Mesenchymal stem cell (in vitro differentiated cells and primary cell): ENCODE data around the gene ATRNL1.

Experiments used
- DNase-seq: peaks from one replicate; pipeline ENCODE4 v3.0.0-alpha.2; 2013
- H2AFZ ChIP-seq: one replicate; pipeline ENCODE4 v1.6.1; 2013; ENCODE audit warnings: low read depth, mild to moderate bottlenecking, control low read depth, inconsistent platforms, low read length, moderate library complexity
- H2AK5ac ChIP-seq: 2 replicates; pipeline ENCODE4 v1.6.1; 2013; ENCODE audit warnings: low read length, moderate library complexity, mild to moderate bottlenecking, inconsistent platforms; ENCODE audit not compliant: severe bottlenecking
- H2BK120ac ChIP-seq: one replicate; pipeline ENCODE4 v1.6.1; 2013; ENCODE audit warnings: low read depth, mild to moderate bottlenecking, inconsistent platforms, low read length, moderate library complexity
- H2BK12ac ChIP-seq, 2 experiments: one replicate each; pipeline ENCODE4 v1.6.1; 2013; ENCODE audit warnings: inconsistent platforms in 2 of 2, low read length in 2 of 2, mild to moderate bottlenecking in 2 of 2, moderate library complexity in 2 of 2, control low read depth in 1 of 2
- H2BK15ac ChIP-seq: one replicate; pipeline ENCODE4 v1.6.1; 2013; ENCODE audit warnings: mild to moderate bottlenecking, low read depth, inconsistent platforms; ENCODE audit not compliant: poor library complexity, severe bottlenecking
- H2BK5ac ChIP-seq: 2 replicates; pipeline ENCODE4 v1.6.1; 2013; ENCODE audit warnings: low read depth, mild to moderate bottlenecking, low read length, control low read depth, inconsistent platforms; ENCODE audit not compliant: poor library complexity, severe bottlenecking
- H3K14ac ChIP-seq, 2 experiments: one replicate each; pipeline ENCODE4 v1.6.1; 2013; ENCODE audit warnings: inconsistent platforms in 2 of 2, low read length in 2 of 2, control low read depth in 1 of 2, mild to moderate bottlenecking in 1 of 2, moderate library complexity in 1 of 2
- H3K18ac ChIP-seq, 2 experiments: one replicate each; pipeline ENCODE4 v1.6.1; 2013; ENCODE audit warnings: inconsistent platforms in 2 of 2, low read length in 2 of 2, control low read depth in 1 of 2, low read depth in 1 of 2, mild to moderate bottlenecking in 1 of 2
- H3K23ac ChIP-seq, 2 experiments: one replicate each; pipeline ENCODE4 v1.6.1; 2013; ENCODE audit warnings: inconsistent platforms in 2 of 2, low read length in 2 of 2, mild to moderate bottlenecking in 2 of 2, moderate library complexity in 2 of 2, control low read depth in 1 of 2
- H3K27ac ChIP-seq: 2 replicates; pipeline ENCODE4 v1.5.1; 2013; ENCODE audit warnings: mild to moderate bottlenecking, moderate library complexity, low read length, control low read depth, inconsistent platforms; ENCODE audit not compliant: poor library complexity, severe bottlenecking
- H3K27me3 ChIP-seq, 2 experiments: 2 replicates each; pipeline versions ENCODE4 v1.6.1 to v1.7.0; 2013; ENCODE audit warnings: low read length in 2 of 2, mild to moderate bottlenecking in 2 of 2, moderate library complexity in 2 of 2, control low read depth in 1 of 2, inconsistent platforms in 1 of 2; ENCODE audit not compliant: control insufficient read depth in 1 of 2, insufficient read depth in 1 of 2
- H3K36me3 ChIP-seq, 2 experiments: 2 replicates each; pipeline versions ENCODE4 v1.6.1 to v1.7.0; 2013; ENCODE audit warnings: low read length in 2 of 2, control low read depth in 1 of 2, inconsistent platforms in 1 of 2, low read depth in 1 of 2, mild to moderate bottlenecking in 1 of 2; ENCODE audit not compliant: insufficient read depth in 2 of 2, control insufficient read depth in 1 of 2
- H3K4ac ChIP-seq, 2 experiments: one replicate each; pipeline ENCODE4 v1.6.1; 2013; ENCODE audit warnings: inconsistent platforms in 2 of 2, low read length in 2 of 2, mild to moderate bottlenecking in 2 of 2, moderate library complexity in 2 of 2, control low read depth in 1 of 2, low read depth in 1 of 2
- H3K4me1 ChIP-seq: 2 replicates; pipeline ENCODE4 v1.6.1; 2013; ENCODE audit warnings: low read depth, low read length, control low read depth; ENCODE audit not compliant: control insufficient read depth, insufficient read depth
- H3K4me2 ChIP-seq: 2 replicates; pipeline ENCODE4 v1.6.1; 2013; ENCODE audit warnings: low read length, mild to moderate bottlenecking, inconsistent platforms; ENCODE audit not compliant: poor library complexity, severe bottlenecking
- H3K4me3 ChIP-seq, 2 experiments: 2 replicates each; pipeline versions ENCODE4 v1.5.1 to v1.7.0; 2013; ENCODE audit warnings: low read length in 2 of 2, mild to moderate bottlenecking in 2 of 2, control low read depth in 1 of 2, low read depth in 1 of 2; ENCODE audit not compliant: insufficient read depth in 1 of 2
- H3K79me1 ChIP-seq: replicated peaks from 2 replicates; pipeline ENCODE4 v1.6.1; 2013; ENCODE audit warnings: mild to moderate bottlenecking, control low read depth, low read length, inconsistent platforms; ENCODE audit not compliant: poor library complexity, severe bottlenecking
- H3K9ac ChIP-seq: 2 replicates; pipeline ENCODE4 v1.7.0; 2013; ENCODE audit warnings: mild to moderate bottlenecking, low read length, moderate library complexity
- H3K9me3 ChIP-seq: 2 replicates; pipeline ENCODE4 v1.7.0; 2013; ENCODE audit warnings: mild to moderate bottlenecking, low read length; ENCODE audit not compliant: control insufficient read depth
- H4K8ac ChIP-seq: one replicate; pipeline ENCODE4 v1.6.1; 2013; ENCODE audit warnings: inconsistent platforms, mild to moderate bottlenecking, low read length, moderate library complexity
- H4K91ac ChIP-seq: one replicate; pipeline ENCODE4 v1.6.1; 2013; ENCODE audit warnings: mild to moderate bottlenecking, low read length, inconsistent platforms
- WGBS: methylation state at CpG from one replicate; pipeline ENCODE4 v1.1.7; 2013; ENCODE audit warnings: mixed read lengths; 5-methylcytosine and 5-hydroxymethylcytosine counted together

The ATRNL1 gene

DNA sequence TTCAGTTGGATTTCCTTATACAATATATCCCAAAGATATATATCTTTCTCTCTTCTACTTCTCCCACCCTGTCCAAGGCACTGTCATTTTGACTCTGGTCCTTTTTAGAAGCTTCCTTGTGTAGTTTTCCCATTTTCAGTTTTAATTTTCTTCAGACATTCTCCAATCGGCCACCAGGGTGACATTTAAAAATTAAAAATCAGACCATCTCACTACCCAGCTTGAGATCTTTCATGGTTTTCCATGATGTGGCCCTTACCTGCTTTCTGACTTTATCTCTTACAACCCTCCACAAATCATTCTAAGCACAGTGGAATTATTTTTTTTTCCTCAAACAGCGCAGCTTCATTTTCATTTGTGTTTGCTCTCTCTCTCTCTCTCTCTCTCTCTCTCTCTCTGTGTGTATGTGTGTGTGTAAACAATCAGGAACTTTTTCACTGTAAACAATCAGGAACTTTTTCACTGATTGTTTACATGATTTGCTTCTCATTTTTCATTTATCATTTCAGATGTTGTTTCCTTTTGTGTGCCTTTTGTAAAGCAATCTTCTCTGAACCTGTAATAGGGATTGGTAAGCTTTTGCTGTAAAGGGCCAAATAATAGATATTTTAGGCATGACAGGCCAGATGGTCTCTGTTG, 348.9 kb downstream of the ATRNL1 start:
- Histone ChIP-seq H2BK120ac (no peak overlapping the region), H3K79me1 (no peaks in the 10 kb centered on the region), H3K14ac (no peak overlapping the region), H2BK12ac (no peak overlapping the region), H3K36me3 (no peaks in the 10 kb centered on the region), H3K4me3 (no peak overlapping the region), H3K27ac (no peak overlapping the region), H4K91ac (no peak overlapping the region), H3K4me2 (no peak overlapping the region), H2AK5ac (no peak overlapping the region), H3K9me3 (no peaks in the 10 kb centered on the region), H2BK5ac (no peak overlapping the region), H2AFZ (no peak overlapping the region), H3K18ac (no peak overlapping the region), H3K4ac (no peak overlapping the region), H3K27me3 (no peaks in the 10 kb centered on the region), H3K9ac (no peak overlapping the region), H3K23ac (no peak overlapping the region), H4K8ac (no peak overlapping the region), H3K4me1 (no peaks in the 10 kb centered on the region), H2BK15ac (no peak overlapping the region)
- 98% methylated on average over 1 of the region's 2 CpGs for WGBS
- peak; percentile 29 for DNase-seq

DNA sequence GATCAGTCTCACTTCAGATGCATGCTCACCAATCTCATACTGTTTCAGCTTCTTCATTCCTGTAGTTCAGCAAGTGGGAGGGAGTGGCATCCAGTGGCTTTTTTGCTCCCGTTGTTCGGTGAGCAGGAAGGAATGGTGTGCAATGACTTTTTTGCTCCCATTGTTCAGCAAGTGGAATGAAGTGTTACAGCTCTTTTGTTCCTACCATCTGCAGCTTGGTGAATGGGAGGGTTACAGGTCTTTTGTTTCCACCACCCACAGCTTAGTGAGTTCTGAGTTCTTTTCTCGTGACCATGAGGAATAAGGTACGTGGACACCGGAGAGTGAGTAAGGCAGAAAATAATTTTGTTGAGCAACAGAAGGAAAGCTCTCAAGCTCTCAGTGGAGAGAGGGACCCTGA, 363.6 kb downstream of the ATRNL1 start:
- DNase-seq = no peak
- H3K23ac ChIP-seq = no peak overlapping the region
- no peak overlapping the region for H3K9ac ChIP-seq
- H2AK5ac ChIP-seq = no peak overlapping the region
- no peak overlapping the region for H2BK5ac ChIP-seq
- no peak overlapping the region for H3K27ac ChIP-seq
- H3K27me3 ChIP-seq = no peaks in the 10 kb centered on the region
- no peak overlapping the region for H2BK12ac ChIP-seq
- no peak overlapping the region for H2BK15ac ChIP-seq
- H3K4ac ChIP-seq = no peak overlapping the region
- no peaks in the 10 kb centered on the region for H3K36me3 ChIP-seq
- no peak overlapping the region for H3K14ac ChIP-seq
- no peak overlapping the region for H4K91ac ChIP-seq
- H3K9me3 ChIP-seq = peaks cover 9% of the 10 kb centered on the region
- H3K4me2 ChIP-seq = no peak overlapping the region
- H2AFZ ChIP-seq = no peak overlapping the region
- H4K8ac ChIP-seq = no peak overlapping the region
- WGBS = 95% methylated on average over 5 of the region's 5 CpGs
- no peak overlapping the region for H3K18ac ChIP-seq
- H2BK120ac ChIP-seq = no peak overlapping the region
- no peaks in the 10 kb centered on the region for H3K4me1 ChIP-seq
- H3K79me1 ChIP-seq = no peaks in the 10 kb centered on the region
- no peak overlapping the region for H3K4me3 ChIP-seq

- no peak overlapping the region for H2AFZ ChIP-seq
- H3K9me3 ChIP-seq = peaks cover 3% of the 10 kb centered on the region
- no peak overlapping the region for H3K4me2 ChIP-seq
- H3K36me3 ChIP-seq = no peaks in the 10 kb centered on the region
- H2AK5ac ChIP-seq = no peak overlapping the region
- H3K4me3 ChIP-seq = no peak overlapping the region
- no peak overlapping the region for H3K18ac ChIP-seq
- H3K14ac ChIP-seq = no peak overlapping the region
- no peak overlapping the region for H2BK15ac ChIP-seq
- H2BK5ac ChIP-seq = no peak overlapping the region
- no peak for DNase-seq
- H2BK120ac ChIP-seq = no peak overlapping the region
- H3K9ac ChIP-seq = no peak overlapping the region
- H4K91ac ChIP-seq = no peak overlapping the region
- H3K27me3 ChIP-seq = no peaks in the 10 kb centered on the region
- no peak overlapping the region for H4K8ac ChIP-seq
- no peak overlapping the region for H3K4ac ChIP-seq
- H3K27ac ChIP-seq = no peak overlapping the region
- H3K23ac ChIP-seq = no peak overlapping the region
- no CpG with 5 or more reads among the region's 2 CpGs for whole genome bisulfite sequencing
- no peak overlapping the region for H2BK12ac ChIP-seq
- H3K4me1 ChIP-seq = no peaks in the 10 kb centered on the region
- H3K79me1 ChIP-seq = no peaks in the 10 kb centered on the region
Measured at GRCh38 chr10:115483294-115483693, 390.1 kb downstream of the ATRNL1 start.

- no peaks in the 10 kb centered on the region for H3K79me1 ChIP-seq
- peak overlapping the region in 1 of 2 experiments; percentile 28 for H3K14ac ChIP-seq
- no peak overlapping the region for H3K18ac ChIP-seq
- no peak overlapping the region for H3K4me2 ChIP-seq
- peaks cover 16% of the 10 kb centered on the region for H3K9me3 ChIP-seq
- no peak overlapping the region for H2BK12ac ChIP-seq
- H4K91ac ChIP-seq = no peak overlapping the region
- no peak overlapping the region for H3K23ac ChIP-seq
- no peak overlapping the region for H3K9ac ChIP-seq
- H2AK5ac ChIP-seq = no peak overlapping the region
- H3K36me3 ChIP-seq = peaks cover 0 to 7% of the 10 kb centered on the region in 2 experiments
- H4K8ac ChIP-seq = no peak overlapping the region
- H3K27me3 ChIP-seq = no peaks in the 10 kb centered on the region
- H3K4me1 ChIP-seq = no peaks in the 10 kb centered on the region
- no peak overlapping the region for H2BK5ac ChIP-seq
- no peak overlapping the region for H2BK120ac ChIP-seq
- H2BK15ac ChIP-seq = no peak overlapping the region
- WGBS = 93% methylated on average over 10 of the region's 10 CpGs
- no peak overlapping the region for H2AFZ ChIP-seq
- no peak overlapping the region for H3K4ac ChIP-seq
- no peak overlapping the region for H3K27ac ChIP-seq
- no peak for DNase-seq
- no peak overlapping the region for H3K4me3 ChIP-seq
Measured at GRCh38 chr10:115491526-115492140, 398.5 kb downstream of the ATRNL1 start.
